BLaER1 treated with 17β-estradiol and CSF1 and Interleukin-3, amounts not matched to agents 10 nM and 100 nM (cell line): ENCODE data around the gene CPSF7.
"Not testable (repeated sequence)": the region's sequence is repeated elsewhere in the genome, so short reads cannot be mapped to it uniquely, and the experiment has no call there.

ENCODE experiments used
- H3K27ac ChIP-seq, 11 experiments: shearing (Covaris generic); formaldehyde crosslinking; 2 replicates each; pipeline ENCODE4 v1.8.1; 2022
- H3K27me3 ChIP-seq, 11 experiments: shearing (Covaris generic); formaldehyde crosslinking; 2 replicates each; pipeline ENCODE4 v1.8.1; 2022
- H3K36me3 ChIP-seq, 11 experiments: shearing (Covaris generic); formaldehyde crosslinking; 2 replicates each; pipeline ENCODE4 v1.8.1; 2022
- H3K4me1 ChIP-seq, 10 experiments: shearing (Covaris generic); formaldehyde crosslinking; 2 replicates each; pipeline ENCODE4 v1.8.1; 2022
- H3K4me2 ChIP-seq, 11 experiments: shearing (Covaris generic); formaldehyde crosslinking; 2 replicates each; pipeline ENCODE4 v1.8.1; 2022
- H3K4me3 ChIP-seq, 10 experiments: shearing (Covaris generic); formaldehyde crosslinking; 2 replicates each; pipeline ENCODE4 v1.8.1; 2022
- H3K9ac ChIP-seq, 11 experiments: shearing (Covaris generic); formaldehyde crosslinking; 2 replicates each; pipeline ENCODE4 v1.8.1; 2022
- H3K9me3 ChIP-seq, 11 experiments: shearing (Covaris generic); formaldehyde crosslinking; replicated peaks in 1 of 11; 2 replicates each; pipeline ENCODE4 v1.8.1; 2022
- H4K20me1 ChIP-seq, 11 experiments: shearing (Covaris generic); formaldehyde crosslinking; 2 replicates each; pipeline ENCODE4 v1.8.1; 2022
- Cebpa-rat ChIP-seq, 11 experiments: shearing (Covaris generic); IDR thresholded peaks; 2 replicates each; pipeline ENCODE4 v1.8.1; 2022

Gene CPSF7

DNA sequence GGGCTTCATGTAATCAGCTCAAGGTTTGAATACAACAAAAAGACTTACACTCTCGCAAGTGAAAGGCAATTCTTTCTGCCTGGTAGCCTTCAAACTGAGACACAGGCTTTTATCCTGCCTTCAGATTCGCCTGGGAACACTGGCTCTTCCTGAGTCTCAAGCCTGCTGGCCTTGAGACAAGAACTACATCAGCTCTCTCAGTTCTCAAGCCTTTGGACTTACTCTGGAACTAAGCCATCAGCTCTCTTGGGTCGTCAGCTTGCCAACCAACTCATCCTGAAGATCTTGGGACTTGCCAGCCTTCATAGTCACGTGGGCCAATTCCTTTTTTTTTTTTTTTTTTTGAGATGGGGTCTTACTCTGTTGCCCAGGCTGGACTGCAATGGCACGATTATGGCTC, 43.1 kb upstream of the CPSF7 start:
- Histone ChIP-seq H3K27me3 (no peaks in the 10 kb centered on the region), H3K9me3 (no peaks in the 10 kb centered on the region), H4K20me1 (peaks cover 0 to 48% (median 8%) of the 10 kb centered on the region in 11 experiments; a peak in 17 of 22 replicates), H3K36me3 (peaks cover 16 to 52% (median 34%) of the 10 kb centered on the region in 11 experiments), H3K4me1 (peaks cover 0 to 34% (median 8%) of the 10 kb centered on the region in 10 experiments; a peak in 14 of 20 replicates), H3K27ac (no peak overlapping the region), H3K9ac (no peak overlapping the region), H3K4me3 (no peak overlapping the region), H3K4me2 (peak overlapping the region in 2 of 11 experiments; percentile 31 to 41; a peak in 2 of 22 replicates)
- TF ChIP-seq Cebpa-rat (IDR thresholded peaks at IDR 0.05) = no peak

DNA sequence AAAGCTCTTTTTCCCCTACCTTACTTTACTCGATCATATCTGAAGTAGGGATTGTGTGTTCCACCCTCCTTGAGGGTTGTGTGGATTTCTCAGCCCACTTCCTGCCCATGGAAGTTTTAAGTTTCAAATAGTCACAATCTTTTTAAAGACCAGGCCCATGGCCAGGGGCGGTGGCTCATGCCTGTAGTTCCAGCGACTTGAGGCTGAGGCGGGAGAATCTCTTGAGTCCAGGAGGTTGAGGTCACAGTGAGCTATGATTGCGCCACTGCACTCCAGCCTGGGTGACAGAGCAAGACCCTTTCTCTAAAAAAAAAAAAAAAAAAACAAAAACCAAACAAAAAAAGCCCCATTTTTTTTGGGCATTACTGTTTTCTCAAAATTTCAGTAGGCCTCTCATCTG, 42.5 kb upstream of the CPSF7 start:
- Histone ChIP-seq H3K27me3 (no peaks in the 10 kb centered on the region), H3K9ac (0 out of 22 replicates have a peak overlapping the region, but pooled peaks of 1 of the 11 experiments have one; percentile 20), H3K4me2 (peak overlapping the region in 3 of 11 experiments; percentile 6 to 37 (median 18); a peak in 2 of 22 replicates), H4K20me1 (peaks cover 0 to 48% (median 9%) of the 10 kb centered on the region in 11 experiments; a peak in 15 of 22 replicates), H3K9me3 (no peaks in the 10 kb centered on the region), H3K4me1 (peaks cover 0 to 34% (median 7%) of the 10 kb centered on the region in 10 experiments; a peak in 11 of 20 replicates), H3K4me3 (no peak overlapping the region), H3K36me3 (peaks cover 17 to 57% (median 40%) of the 10 kb centered on the region in 11 experiments), H3K27ac (no peak overlapping the region)
- TF ChIP-seq Cebpa-rat (IDR thresholded peaks at IDR 0.05) = no peak

DNA sequence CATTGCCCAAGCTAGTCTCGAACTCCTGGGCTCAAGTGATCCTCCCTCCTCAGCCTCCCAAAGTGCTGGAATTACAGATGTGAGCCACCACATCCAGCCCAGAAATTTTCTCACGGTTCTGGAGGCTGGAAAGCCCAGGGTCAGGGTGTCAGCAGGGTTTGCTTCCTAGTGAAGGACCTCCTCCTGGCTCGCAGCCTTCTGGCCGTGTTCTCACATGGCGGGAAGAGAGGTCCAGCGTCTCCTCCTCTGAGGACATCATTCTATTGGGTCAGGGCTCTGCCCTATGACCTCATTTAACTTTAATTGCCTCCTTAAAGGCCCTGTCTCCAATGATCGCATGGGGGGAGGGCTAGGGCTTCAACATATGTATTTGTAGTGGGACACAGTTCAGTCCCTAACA, 38.2 kb upstream of the CPSF7 start:
- Histone ChIP-seq H3K27me3 (no peaks in the 10 kb centered on the region), H3K4me1 (peaks cover 0 to 17% (median 7%) of the 10 kb centered on the region in 10 experiments; a peak in 11 of 20 replicates), H4K20me1 (peaks cover 0 to 31% (median 5%) of the 10 kb centered on the region in 11 experiments; a peak in 10 of 22 replicates), H3K27ac (no peak overlapping the region), H3K36me3 (peaks cover 22 to 68% (median 48%) of the 10 kb centered on the region in 11 experiments), H3K4me2 (no peak overlapping the region), H3K4me3 (no peak overlapping the region), H3K9ac (no peak overlapping the region), H3K9me3 (peaks cover 0 to 7% (median 5%) of the 10 kb centered on the region in 11 experiments; a peak in 11 of 22 replicates)
- no peak for TF ChIP-seq Cebpa-rat (IDR thresholded peaks at IDR 0.05)

DNA sequence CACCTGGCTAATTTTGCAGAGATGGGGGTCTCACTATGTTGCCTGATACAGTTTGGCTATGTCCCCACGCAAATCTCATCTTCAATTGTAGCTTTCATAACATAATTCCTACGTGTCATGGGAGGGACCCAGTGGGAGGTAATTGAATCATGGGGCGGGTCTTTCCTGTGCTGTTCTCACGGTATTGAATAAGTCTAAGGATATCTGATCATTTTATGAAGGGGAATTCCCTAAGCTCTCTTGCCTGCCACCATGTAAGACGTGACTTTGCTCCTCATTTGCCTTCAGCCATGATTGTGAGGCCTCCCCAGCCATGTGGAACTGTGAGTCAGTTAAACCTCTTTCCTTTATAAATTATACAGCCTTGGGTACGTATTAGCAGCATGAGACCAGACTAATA, 37.8 kb upstream of the CPSF7 start:
- not testable (repeated sequence) for H3K9ac ChIP-seq, H3K4me2 ChIP-seq, H3K4me3 ChIP-seq, H3K27ac ChIP-seq, H3K27me3 ChIP-seq
- Histone ChIP-seq H3K9me3 (peaks cover 0 to 11% (median 9%) of the 10 kb centered on the region in 11 experiments; a peak in 16 of 22 replicates), H3K4me1 (peaks cover 0 to 13% (median 7%) of the 10 kb centered on the region in 10 experiments; a peak in 11 of 20 replicates), H4K20me1 (peaks cover 0 to 31% (median 5%) of the 10 kb centered on the region in 11 experiments; a peak in 10 of 22 replicates), H3K36me3 (peaks cover 26 to 72% (median 52%) of the 10 kb centered on the region in 11 experiments)

GRCh38 chr11:61460986-61461385, 31.2 kb upstream of the CPSF7 start:
- peaks cover 0 to 17% (median 12%) of the 10 kb centered on the region in 11 experiments; a peak in 17 of 22 replicates for H3K9me3 ChIP-seq
- H3K27ac ChIP-seq = no peak overlapping the region
- no peaks in the 10 kb centered on the region for H3K27me3 ChIP-seq
- no peak for TF ChIP-seq Cebpa-rat (IDR thresholded peaks at IDR 0.05)
- no peaks in the 10 kb centered on the region for H3K4me1 ChIP-seq
- H4K20me1 ChIP-seq = peaks cover 0 to 46% (median 12%) of the 10 kb centered on the region in 11 experiments; a peak in 12 of 22 replicates
- H3K9ac ChIP-seq = no peak overlapping the region
- H3K4me2 ChIP-seq = no peak overlapping the region
- no peak overlapping the region for H3K4me3 ChIP-seq
- H3K36me3 ChIP-seq = peaks cover 20 to 54% (median 34%) of the 10 kb centered on the region in 11 experiments

DNA sequence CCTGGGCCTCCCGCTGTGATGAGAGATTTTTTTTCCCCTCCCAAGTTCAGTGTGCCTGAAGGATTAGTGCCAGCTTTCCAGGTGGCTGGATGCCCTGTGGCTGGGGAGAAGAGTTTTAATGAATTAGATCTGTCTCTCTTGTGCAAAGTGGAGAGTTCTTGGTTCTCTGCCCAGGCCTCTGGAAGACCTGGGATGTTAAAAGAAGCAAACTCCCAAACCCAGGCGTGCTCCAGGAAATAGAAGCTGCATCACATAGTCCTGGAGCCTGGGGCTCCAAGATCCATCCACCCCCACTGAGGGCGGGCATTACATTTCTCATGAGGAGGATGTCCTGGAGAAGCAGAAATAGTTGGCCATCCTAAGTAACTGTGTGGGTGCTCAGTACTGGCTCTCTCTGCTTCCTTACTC, 30.7 kb upstream of the CPSF7 start:
- TF ChIP-seq Cebpa-rat (IDR thresholded peaks at IDR 0.05) = no peak
- Histone ChIP-seq H3K27ac (no peak overlapping the region), H4K20me1 (peaks cover 0 to 49% (median 16%) of the 10 kb centered on the region in 11 experiments; a peak in 13 of 22 replicates), H3K36me3 (peaks cover 24 to 59% (median 38%) of the 10 kb centered on the region in 11 experiments), H3K4me2 (no peak overlapping the region), H3K4me3 (no peak overlapping the region), H3K27me3 (no peaks in the 10 kb centered on the region), H3K9ac (no peak overlapping the region), H3K4me1 (no peaks in the 10 kb centered on the region), H3K9me3 (peaks cover 0 to 17% (median 12%) of the 10 kb centered on the region in 11 experiments; a peak in 17 of 22 replicates)

DNA sequence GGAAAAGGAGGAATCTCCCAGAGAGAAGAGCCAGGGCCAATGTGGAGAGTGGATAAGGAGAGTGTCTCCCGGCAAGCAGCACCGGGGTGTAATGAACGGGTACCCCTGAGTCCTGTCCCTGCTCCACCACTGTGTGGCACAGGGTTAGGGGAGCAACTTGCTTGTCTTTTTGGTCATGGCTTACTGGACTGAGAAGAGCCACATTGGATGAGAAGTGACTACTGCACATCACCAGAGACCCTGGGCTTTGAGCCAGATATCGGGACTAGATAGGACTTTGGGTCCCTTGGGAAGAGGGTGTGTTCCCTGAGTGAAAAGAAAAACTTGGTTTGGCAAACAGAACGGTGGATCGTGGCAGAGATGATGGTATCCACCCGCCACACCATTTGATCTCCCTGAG, 24.7 kb upstream of the CPSF7 start:
- Histone ChIP-seq H3K9me3 (no peaks in the 10 kb centered on the region), H3K27me3 (no peaks in the 10 kb centered on the region), H3K4me2 (no peak overlapping the region), H3K27ac (no peak overlapping the region), H3K4me1 (peaks cover 0 to 9% (median 0%) of the 10 kb centered on the region in 10 experiments; a peak in 4 of 20 replicates), H3K4me3 (no peak overlapping the region), H4K20me1 (peaks cover under 1 to 75% (median 48%) of the 10 kb centered on the region in 11 experiments; a peak in 17 of 22 replicates), H3K9ac (0 out of 22 replicates have a peak overlapping the region, but pooled peaks of 1 of the 11 experiments have one; percentile 29), H3K36me3 (peaks cover 55 to 81% (median 63%) of the 10 kb centered on the region in 11 experiments)
- no peak for TF ChIP-seq Cebpa-rat (IDR thresholded peaks at IDR 0.05)

GRCh38 chr11:61453695-61454094, 23.9 kb upstream of the CPSF7 start:
- no peak overlapping the region for H3K27ac ChIP-seq
- peaks cover 9 to 80% (median 56%) of the 10 kb centered on the region in 11 experiments; a peak in 18 of 22 replicates for H4K20me1 ChIP-seq
- H3K4me2 ChIP-seq = no peak overlapping the region
- H3K36me3 ChIP-seq = peaks cover 63 to 89% (median 72%) of the 10 kb centered on the region in 11 experiments
- no peak for TF ChIP-seq Cebpa-rat (IDR thresholded peaks at IDR 0.05)
- no peaks in the 10 kb centered on the region for H3K27me3 ChIP-seq
- peaks cover 0 to 9% (median 0%) of the 10 kb centered on the region in 10 experiments; a peak in 4 of 20 replicates for H3K4me1 ChIP-seq
- no peak overlapping the region for H3K4me3 ChIP-seq
- no peak overlapping the region for H3K9ac ChIP-seq
- no peaks in the 10 kb centered on the region for H3K9me3 ChIP-seq

GRCh38 chr11:61452825-61453224, 23.1 kb upstream of the CPSF7 start:
- Histone ChIP-seq H3K27ac (no peak overlapping the region), H3K36me3 (peaks cover 72 to 96% (median 80%) of the 10 kb centered on the region in 11 experiments), H4K20me1 (peaks cover 11 to 87% (median 65%) of the 10 kb centered on the region in 11 experiments; a peak in 19 of 22 replicates), H3K27me3 (no peaks in the 10 kb centered on the region), H3K9ac (no peak overlapping the region), H3K9me3 (no peaks in the 10 kb centered on the region), H3K4me3 (no peak overlapping the region), H3K4me1 (peaks cover 0 to 9% (median 0%) of the 10 kb centered on the region in 10 experiments; a peak in 4 of 20 replicates), H3K4me2 (no peak overlapping the region)
- no peak for TF ChIP-seq Cebpa-rat (IDR thresholded peaks at IDR 0.05)
